ENCODE measurements around the gene ANKRD2. TPM values are rescaled to one million over a fixed set of nuclear protein-coding genes. Genes with fewer than 3 reads are reported as not detected.

The ANKRD2 gene
- total and polyA plus RNA-seq, 2 donors (not counting 1 experiment from before 2014, with no cell fraction given) = 0.26 to 1.8 TPM

- Histone ChIP-seq H3K4me2 (ENCODE audit: extremely low read depth, insufficient read depth, low read length) (no peak overlapping the region), H4K20me1 (ENCODE audit: control insufficient read depth, extremely low read depth, insufficient read depth, low read length) (no peaks in the 10 kb centered on the region), H3K27me3 (ENCODE audit: control insufficient read depth, insufficient read depth, low read length) (no peaks in the 10 kb centered on the region), H3K4me1 (ENCODE audit: control insufficient read depth, extremely low read depth, insufficient read depth, low read length) (peaks cover 14% of the 10 kb centered on the region), H3K36me3 (ENCODE audit: control insufficient read depth, insufficient read depth, low read length) (no peaks in the 10 kb centered on the region), H3K4me3 (replicated peaks in 1 of 4; ENCODE audit: control extremely low read depth in 1 of 4, insufficient read depth in 1 of 4, low read depth in 3 of 4, low read length in 4 of 4) (no peak overlapping the region), H3K79me2 (ENCODE audit: control insufficient read depth, insufficient read depth, low read length) (no peaks in the 10 kb centered on the region), H2AFZ (ENCODE audit: low read length) (no peak overlapping the region), H3K27ac (ENCODE audit: insufficient read depth, low read length) (peak overlapping the region; percentile 61), H3K9ac (ENCODE audit: insufficient read depth, low read length) (no peak overlapping the region), H3K9me3 (ENCODE audit: control insufficient read depth, insufficient read depth, low read depth, low read length) (no peaks in the 10 kb centered on the region)
- TF ChIP-seq CTCF (conservative IDR thresholded peaks at IDR 0.05 in 1 of 2, IDR thresholded peaks at IDR 0.05 in 1 of 2; ENCODE audit: low read depth in 1 of 2, low read length in 2 of 2) (no peak), EZH2 (IDR thresholded peaks at IDR 0.05; ENCODE audit: low read length, missing control alignments) (no peak)
- DNase-seq (ENCODE audit: low read depth in 2 of 2) = peak; percentile 37 to 64
These were observed 41.1 kb upstream of the ANKRD2 start for GRCh38 chr10:97531401-97531986.

GRCh38 chr10:97532935-97533671 lies 39.5 kb upstream of the ANKRD2 start:
- Histone ChIP-seq H3K4me2 (ENCODE audit: extremely low read depth, insufficient read depth, low read length) (peak overlapping the region; percentile 5), H3K9me3 (ENCODE audit: control insufficient read depth, insufficient read depth, low read depth, low read length) (no peaks in the 10 kb centered on the region), H3K27ac (ENCODE audit: insufficient read depth, low read length) (peak overlapping the region; percentile 54), H3K9ac (ENCODE audit: insufficient read depth, low read length) (no peak overlapping the region), H2AFZ (ENCODE audit: low read length) (no peak overlapping the region), H3K27me3 (ENCODE audit: control insufficient read depth, insufficient read depth, low read length) (no peaks in the 10 kb centered on the region), H3K79me2 (ENCODE audit: control insufficient read depth, insufficient read depth, low read length) (no peaks in the 10 kb centered on the region), H3K36me3 (ENCODE audit: control insufficient read depth, insufficient read depth, low read length) (no peaks in the 10 kb centered on the region), H3K4me1 (ENCODE audit: control insufficient read depth, extremely low read depth, insufficient read depth, low read length) (peaks cover 14% of the 10 kb centered on the region), H4K20me1 (ENCODE audit: control insufficient read depth, extremely low read depth, insufficient read depth, low read length) (no peaks in the 10 kb centered on the region), H3K4me3 (replicated peaks in 1 of 4; ENCODE audit: control extremely low read depth in 1 of 4, insufficient read depth in 1 of 4, low read depth in 3 of 4, low read length in 4 of 4) (no peak overlapping the region)
- TF ChIP-seq EZH2 (IDR thresholded peaks at IDR 0.05; ENCODE audit: low read length, missing control alignments) (no peak), CTCF (conservative IDR thresholded peaks at IDR 0.05 in 1 of 2, IDR thresholded peaks at IDR 0.05 in 1 of 2; ENCODE audit: low read depth in 1 of 2, low read length in 2 of 2) (no peak)
- DNase-seq (ENCODE audit: low read depth in 2 of 2) = peak; percentile 53 to 81

- Histone ChIP-seq H3K9me3 (ENCODE audit: control insufficient read depth, insufficient read depth, low read depth, low read length) (no peaks in the 10 kb centered on the region), H3K27me3 (ENCODE audit: control insufficient read depth, insufficient read depth, low read length) (no peaks in the 10 kb centered on the region), H3K27ac (ENCODE audit: insufficient read depth, low read length) (no peak overlapping the region), H3K4me2 (ENCODE audit: extremely low read depth, insufficient read depth, low read length) (no peak overlapping the region), H4K20me1 (ENCODE audit: control insufficient read depth, extremely low read depth, insufficient read depth, low read length) (no peaks in the 10 kb centered on the region), H3K9ac (ENCODE audit: insufficient read depth, low read length) (no peak overlapping the region), H3K4me1 (ENCODE audit: control insufficient read depth, extremely low read depth, insufficient read depth, low read length) (peaks cover 19% of the 10 kb centered on the region), H3K36me3 (ENCODE audit: control insufficient read depth, insufficient read depth, low read length) (no peaks in the 10 kb centered on the region), H3K79me2 (ENCODE audit: control insufficient read depth, insufficient read depth, low read length) (no peaks in the 10 kb centered on the region), H2AFZ (ENCODE audit: low read length) (no peak overlapping the region), H3K4me3 (replicated peaks in 1 of 4; ENCODE audit: control extremely low read depth in 1 of 4, insufficient read depth in 1 of 4, low read depth in 3 of 4, low read length in 4 of 4) (no peak overlapping the region)
- no peak for DNase-seq (ENCODE audit: low read depth in 2 of 2)
- TF ChIP-seq CTCF (conservative IDR thresholded peaks at IDR 0.05 in 1 of 2, IDR thresholded peaks at IDR 0.05 in 1 of 2; ENCODE audit: low read depth in 1 of 2, low read length in 2 of 2) (no peak), EZH2 (IDR thresholded peaks at IDR 0.05; ENCODE audit: low read length, missing control alignments) (no peak)
These were observed 38.7 kb upstream of the ANKRD2 start for GRCh38 chr10:97533888-97534287.
